ENCODE measurements around the gene FKBP1B.

DNA sequence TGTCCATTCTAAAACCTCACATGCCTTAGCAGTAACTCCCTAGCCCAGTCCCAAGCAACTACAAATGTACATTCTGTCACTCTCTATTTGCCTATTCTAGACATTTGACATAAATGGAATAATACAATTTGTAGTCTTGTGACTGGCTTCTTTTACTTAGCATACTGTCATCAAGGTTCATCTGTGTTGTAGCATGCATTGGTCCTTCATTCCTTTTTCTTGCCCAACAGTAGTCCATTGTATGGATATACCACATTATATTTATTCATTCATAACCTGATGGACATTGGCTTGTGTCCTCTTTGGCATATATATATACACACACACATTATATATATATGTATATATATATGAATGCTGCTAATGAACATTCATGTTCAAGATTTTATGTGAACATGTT is 41.8 kb upstream of the FKBP1B start:
- TF ChIP-seq, protein P1, sequence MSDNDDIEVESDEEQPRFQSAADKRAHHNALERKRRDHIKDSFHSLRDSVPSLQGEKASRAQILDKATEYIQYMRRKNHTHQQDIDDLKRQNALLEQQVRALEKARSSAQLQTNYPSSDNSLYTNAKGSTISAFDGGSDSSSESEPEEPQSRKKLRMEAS (IDR thresholded peaks at IDR 0.05) = no peak
- TF ChIP-seq, protein P2, sequence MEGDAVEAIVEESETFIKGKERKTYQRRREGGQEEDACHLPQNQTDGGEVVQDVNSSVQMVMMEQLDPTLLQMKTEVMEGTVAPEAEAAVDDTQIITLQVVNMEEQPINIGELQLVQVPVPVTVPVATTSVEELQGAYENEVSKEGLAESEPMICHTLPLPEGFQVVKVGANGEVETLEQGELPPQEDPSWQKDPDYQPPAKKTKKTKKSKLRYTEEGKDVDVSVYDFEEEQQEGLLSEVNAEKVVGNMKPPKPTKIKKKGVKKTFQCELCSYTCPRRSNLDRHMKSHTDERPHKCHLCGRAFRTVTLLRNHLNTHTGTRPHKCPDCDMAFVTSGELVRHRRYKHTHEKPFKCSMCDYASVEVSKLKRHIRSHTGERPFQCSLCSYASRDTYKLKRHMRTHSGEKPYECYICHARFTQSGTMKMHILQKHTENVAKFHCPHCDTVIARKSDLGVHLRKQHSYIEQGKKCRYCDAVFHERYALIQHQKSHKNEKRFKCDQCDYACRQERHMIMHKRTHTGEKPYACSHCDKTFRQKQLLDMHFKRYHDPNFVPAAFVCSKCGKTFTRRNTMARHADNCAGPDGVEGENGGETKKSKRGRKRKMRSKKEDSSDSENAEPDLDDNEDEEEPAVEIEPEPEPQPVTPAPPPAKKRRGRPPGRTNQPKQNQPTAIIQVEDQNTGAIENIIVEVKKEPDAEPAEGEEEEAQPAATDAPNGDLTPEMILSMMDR (IDR thresholded peaks at IDR 0.05 in 2 of 3, conservative IDR thresholded peaks at IDR 0.05 in 1 of 3; ENCODE audit: borderline replicate concordance in 1 of 3, insufficient read depth in 1 of 3, low read depth in 2 of 3, low read length in 2 of 3) = no peak
- TF ChIP-seq POLR2A (IDR thresholded peaks at IDR 0.05; ENCODE audit: borderline replicate concordance, extremely low read depth, insufficient read depth, insufficient read length) (no peak), ZNF274 (IDR thresholded peaks at IDR 0.05; ENCODE audit: low read depth, low read length) (no peak), CBX3 (IDR thresholded peaks at IDR 0.05; ENCODE audit: low read depth) (no peak), CEBPB (IDR thresholded peaks at IDR 0.05; ENCODE audit: low read depth) (no peak), EZH2phosphoT487 (IDR thresholded peaks at IDR 0.05; ENCODE audit: borderline replicate concordance) (no peak)
- TF ChIP-seq, protein P3, sequence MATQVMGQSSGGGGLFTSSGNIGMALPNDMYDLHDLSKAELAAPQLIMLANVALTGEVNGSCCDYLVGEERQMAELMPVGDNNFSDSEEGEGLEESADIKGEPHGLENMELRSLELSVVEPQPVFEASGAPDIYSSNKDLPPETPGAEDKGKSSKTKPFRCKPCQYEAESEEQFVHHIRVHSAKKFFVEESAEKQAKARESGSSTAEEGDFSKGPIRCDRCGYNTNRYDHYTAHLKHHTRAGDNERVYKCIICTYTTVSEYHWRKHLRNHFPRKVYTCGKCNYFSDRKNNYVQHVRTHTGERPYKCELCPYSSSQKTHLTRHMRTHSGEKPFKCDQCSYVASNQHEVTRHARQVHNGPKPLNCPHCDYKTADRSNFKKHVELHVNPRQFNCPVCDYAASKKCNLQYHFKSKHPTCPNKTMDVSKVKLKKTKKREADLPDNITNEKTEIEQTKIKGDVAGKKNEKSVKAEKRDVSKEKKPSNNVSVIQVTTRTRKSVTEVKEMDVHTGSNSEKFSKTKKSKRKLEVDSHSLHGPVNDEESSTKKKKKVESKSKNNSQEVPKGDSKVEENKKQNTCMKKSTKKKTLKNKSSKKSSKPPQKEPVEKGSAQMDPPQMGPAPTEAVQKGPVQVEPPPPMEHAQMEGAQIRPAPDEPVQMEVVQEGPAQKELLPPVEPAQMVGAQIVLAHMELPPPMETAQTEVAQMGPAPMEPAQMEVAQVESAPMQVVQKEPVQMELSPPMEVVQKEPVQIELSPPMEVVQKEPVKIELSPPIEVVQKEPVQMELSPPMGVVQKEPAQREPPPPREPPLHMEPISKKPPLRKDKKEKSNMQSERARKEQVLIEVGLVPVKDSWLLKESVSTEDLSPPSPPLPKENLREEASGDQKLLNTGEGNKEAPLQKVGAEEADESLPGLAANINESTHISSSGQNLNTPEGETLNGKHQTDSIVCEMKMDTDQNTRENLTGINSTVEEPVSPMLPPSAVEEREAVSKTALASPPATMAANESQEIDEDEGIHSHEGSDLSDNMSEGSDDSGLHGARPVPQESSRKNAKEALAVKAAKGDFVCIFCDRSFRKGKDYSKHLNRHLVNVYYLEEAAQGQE (IDR thresholded peaks at IDR 0.05; ENCODE audit: low read depth) = no peak
